PC-9 (cell line): ENCODE data around the gene PTPRC. TPM values are rescaled to one million over a fixed set of nuclear protein-coding genes. Genes with fewer than 3 reads are reported as not detected.

Source experiments
- BruUV-seq: library from RNA; stranded (reverse); fragments of 400-500 nt; replicated peaks from 2 replicates; lab custom pipeline; 2021; lab: Mats Ljungman, UMichigan
- CTCF ChIA-PET: fragments of 300-600 bp; sonication (Branson Sonifier 250); formaldehyde crosslinking; loops from one replicate; lab custom pipeline; 2022; ENCODE audit warnings: antibody characterized with exemption; lab: Charles Lee
- POLR2A ChIA-PET: fragments of 300-600 bp; sonication (Branson Sonifier 250); formaldehyde crosslinking; loops from one replicate; lab custom pipeline; 2022; ENCODE audit warnings: antibody characterized with exemption; ENCODE audit not compliant: unreplicated experiment; lab: Charles Lee
- DNase-seq, 2 experiments: peaks; one replicate each; pipeline versions ENCODE4 v3.0.0 to v3.0.0-alpha.2; 2015 to 2022; ENCODE audit warnings: mixed read lengths in 1 of 2
- H2AFZ ChIP-seq: fragments of 200-600 bp; sonication (generic); 2 replicates; pipeline ENCODE4 v1.8.1; 2017; ENCODE audit warnings: antibody characterized with exemption
- H3F3A ChIP-seq: fragments of 200-600 bp; sonication (generic); 2 replicates; pipeline ENCODE4 v1.8.1; 2017; ENCODE audit warnings: antibody characterized with exemption, mild to moderate bottlenecking, low read depth; ENCODE audit not compliant: insufficient read depth
- H3K27ac ChIP-seq: fragments of 200-600 bp; sonication (generic); 2 replicates; pipeline ENCODE4 v1.6.1; 2016; ENCODE audit warnings: mixed run types
- H3K27me3 ChIP-seq: fragments of 200-600 bp; sonication (generic); 2 replicates; pipeline ENCODE4 v1.6.1; 2016; ENCODE audit warnings: low read depth, mixed run types; ENCODE audit not compliant: insufficient read depth
- H3K36me3 ChIP-seq: fragments of 200-600 bp; sonication (generic); 2 replicates; pipeline ENCODE4 v1.6.1; 2016; ENCODE audit warnings: low read depth, mixed run types
- H3K4me1 ChIP-seq: fragments of 200-600 bp; sonication (generic); replicated peaks from 2 replicates; pipeline ENCODE4 v1.6.1; 2016; ENCODE audit warnings: mixed run types; ENCODE audit not compliant: insufficient read depth
- H3K4me2 ChIP-seq: fragments of 200-600 bp; sonication (generic); 2 replicates; pipeline ENCODE4 v1.6.1; 2017; ENCODE audit warnings: mixed run types
- H3K4me3 ChIP-seq: fragments of 200-600 bp; sonication (generic); 2 replicates; pipeline ENCODE4 v1.6.1; 2016; ENCODE audit warnings: mixed run types
- H3K79me2 ChIP-seq: fragments of 200-600 bp; sonication (generic); 2 replicates; pipeline ENCODE4 v1.6.1; 2017; ENCODE audit warnings: low read depth, mixed run types
- H3K9me2 ChIP-seq: fragments of 200-600 bp; sonication (generic); 2 replicates; pipeline ENCODE4 v1.8.1; 2017; ENCODE audit warnings: mild to moderate bottlenecking; ENCODE audit not compliant: insufficient read depth
- H3K9me3 ChIP-seq: fragments of 200-600 bp; sonication (generic); 2 replicates; pipeline ENCODE4 v1.8.1; 2016; ENCODE audit warnings: low read depth; ENCODE audit not compliant: insufficient read depth
- H4K20me1 ChIP-seq: fragments of 200-600 bp; sonication (generic); 2 replicates; pipeline ENCODE4 v1.8.1; 2017; ENCODE audit not compliant: insufficient read depth
- CTCF ChIP-seq: fragments of 200-600 bp; sonication (generic); conservative IDR thresholded peaks from 2 replicates; pipeline ENCODE4 v1.6.1; 2017; ENCODE audit warnings: mixed run types, antibody characterized with exemption, mild to moderate bottlenecking, moderate library complexity
- EZH2 ChIP-seq: fragments of 200-600 bp; sonication (generic); IDR thresholded peaks from 2 replicates; pipeline ENCODE4 v1.8.0; 2017; ENCODE audit warnings: antibody characterized with exemption, low read depth
- intact Hi-C: fragments of 100-400 bp; cut with micrococcal nuclease; formaldehyde crosslinking; loops from one replicate; pipeline ENCODE4 v1.10.0; 2022; ENCODE audit not compliant: unreplicated experiment
- total RNA-seq: library from RNA; stranded (reverse); gene quantifications from 2 replicates; pipeline ENCODE4 v1.2.3, GENCODE V29; 2021

Gene PTPRC
- total RNA-seq, 1 experiment from 2014 or later = 0.79 TPM

GRCh38 chr1:198708761-198709525 is 70.1 kb downstream of the PTPRC start:
- H3K4me3 ChIP-seq = no peak overlapping the region
- no peaks in the 10 kb centered on the region for H3K79me2 ChIP-seq
- BruUV-seq = no TSS peak
- ChIA-PET POLR2A (no interaction called here), CTCF (no interaction called here)
- no peaks in the 10 kb centered on the region for H3K4me1 ChIP-seq
- H3K27me3 ChIP-seq = no peaks in the 10 kb centered on the region
- H3K9me3 ChIP-seq = no peaks in the 10 kb centered on the region
- no peak for DNase-seq
- H3K4me2 ChIP-seq = no peak overlapping the region
- H3K36me3 ChIP-seq = no peaks in the 10 kb centered on the region
- H3F3A ChIP-seq = no peaks in the 10 kb centered on the region
- TF ChIP-seq EZH2 (no peak), CTCF (no peak)
- intact Hi-C loops = no loop called here
- no peaks in the 10 kb centered on the region for H4K20me1 ChIP-seq
- no peak overlapping the region for H3K27ac ChIP-seq
- peaks cover 7% of the 10 kb centered on the region; the same call in 1 of the 2 replicates for H3K9me2 ChIP-seq
- no peak overlapping the region; the same call in 1 of the 2 replicates for H2AFZ ChIP-seq

- no peak for TF ChIP-seq EZH2
- TF ChIP-seq CTCF = no peak
- Histone ChIP-seq H2AFZ (no peak overlapping the region), H3K9me3 (no peaks in the 10 kb centered on the region), H3K9me2 (peaks cover 7% of the 10 kb centered on the region; the same call in 1 of the 2 replicates), H3F3A (no peaks in the 10 kb centered on the region), H3K36me3 (no peaks in the 10 kb centered on the region), H3K79me2 (no peaks in the 10 kb centered on the region), H3K27ac (no peak overlapping the region), H3K4me1 (no peaks in the 10 kb centered on the region), H4K20me1 (no peaks in the 10 kb centered on the region), H3K4me3 (no peak overlapping the region), H3K4me2 (no peak overlapping the region), H3K27me3 (no peaks in the 10 kb centered on the region)
- CTCF ChIA-PET = no interaction called here
- POLR2A ChIA-PET = no interaction called here
- no TSS peak for BruUV-seq
- intact Hi-C loops = no loop called here
- no peak for DNase-seq
Measured at GRCh38 chr1:198711837-198712236, 73.0 kb downstream of the PTPRC start.

- no peaks in the 10 kb centered on the region for H3F3A ChIP-seq
- H3K4me1 ChIP-seq = no peaks in the 10 kb centered on the region
- H3K9me3 ChIP-seq = no peaks in the 10 kb centered on the region; the same call in 1 of the 2 replicates
- H3K79me2 ChIP-seq = no peaks in the 10 kb centered on the region
- no peaks in the 10 kb centered on the region for H3K27me3 ChIP-seq
- no peak overlapping the region for H3K27ac ChIP-seq
- H3K4me2 ChIP-seq = no peak overlapping the region
- no peaks in the 10 kb centered on the region for H4K20me1 ChIP-seq
- CTCF ChIA-PET = interaction anchor here (0.7 kb wide), 1 partner anchor 43 kb away, joined by 3 read pairs; no protein-coding TSS in a partner anchor
- H3K9me2 ChIP-seq = peaks cover 7% of the 10 kb centered on the region; the same call in 1 of the 2 replicates
- H3K4me3 ChIP-seq = no peak overlapping the region
- 0 out of 2 replicates have a peak overlapping the region, but pooled peaks have one; percentile 30 for H2AFZ ChIP-seq
- no peak for DNase-seq
- POLR2A ChIA-PET = interaction anchor here (0.7 kb wide), 1 partner anchor 797 kb away, joined by 6 read pairs; no protein-coding TSS in a partner anchor
- no peaks in the 10 kb centered on the region for H3K36me3 ChIP-seq
- no TSS peak for BruUV-seq
- no peak for TF ChIP-seq CTCF
- intact Hi-C loops = no loop called here
Measured at GRCh38 chr1:198713081-198713480, 74.2 kb downstream of the PTPRC start.
